ENCODE results near the gene PKP4.

The PKP4 gene

DNA sequence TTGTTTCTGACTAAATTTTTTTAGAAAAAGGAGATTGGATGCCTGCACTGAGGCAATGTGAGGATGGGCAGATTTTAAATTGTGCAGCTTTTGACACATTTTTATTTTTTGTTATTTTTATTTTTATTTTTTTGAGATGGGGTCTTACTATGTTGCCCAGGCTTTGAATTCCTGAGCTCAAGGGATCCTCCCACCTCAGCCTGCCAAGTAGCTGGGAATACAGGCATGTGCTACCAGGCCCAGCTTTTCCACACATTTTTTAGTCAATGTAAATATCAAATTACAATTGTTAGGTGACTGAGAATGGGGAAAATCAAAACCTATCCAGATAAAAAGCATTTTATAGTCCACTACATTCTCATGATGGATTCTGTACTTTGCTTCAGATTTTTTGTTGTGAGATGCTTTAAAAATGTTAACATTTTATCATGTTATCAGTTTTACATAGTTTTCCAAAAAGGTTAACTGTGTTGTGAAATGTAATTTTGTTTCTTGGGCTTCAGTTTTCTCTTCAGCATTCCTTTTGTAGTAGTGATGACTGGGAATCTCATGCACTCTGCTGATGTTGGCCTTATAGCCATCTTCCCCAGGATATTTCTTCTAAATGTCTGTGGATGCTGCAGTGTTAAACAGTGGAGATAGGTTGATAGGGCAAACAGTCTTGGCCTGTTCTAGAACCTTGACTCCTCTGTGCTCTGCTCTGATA, 41.4 kb downstream of the PKP4 start:
- DNase-seq, result no peak

DNA sequence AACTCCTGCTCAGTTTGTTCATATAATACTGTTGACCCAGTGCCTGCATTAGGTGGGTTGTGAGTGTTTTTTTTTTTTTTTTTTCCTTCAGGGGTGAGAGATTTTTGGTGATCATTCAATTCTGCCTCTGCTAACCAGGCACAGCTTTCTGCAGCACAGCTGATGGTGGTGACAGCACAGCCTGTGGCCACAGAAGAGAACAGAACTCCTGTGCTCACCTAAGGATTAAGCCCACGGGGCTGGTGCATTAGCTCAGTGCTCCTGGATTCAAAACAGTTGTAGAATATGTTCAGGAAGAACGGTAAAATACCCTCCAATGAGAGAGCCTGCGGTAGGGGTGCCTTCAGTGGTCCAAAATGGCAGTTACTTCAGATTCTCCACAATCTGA, 42.0 kb downstream of the PKP4 start:
- no peak for DNase-seq

DNA sequence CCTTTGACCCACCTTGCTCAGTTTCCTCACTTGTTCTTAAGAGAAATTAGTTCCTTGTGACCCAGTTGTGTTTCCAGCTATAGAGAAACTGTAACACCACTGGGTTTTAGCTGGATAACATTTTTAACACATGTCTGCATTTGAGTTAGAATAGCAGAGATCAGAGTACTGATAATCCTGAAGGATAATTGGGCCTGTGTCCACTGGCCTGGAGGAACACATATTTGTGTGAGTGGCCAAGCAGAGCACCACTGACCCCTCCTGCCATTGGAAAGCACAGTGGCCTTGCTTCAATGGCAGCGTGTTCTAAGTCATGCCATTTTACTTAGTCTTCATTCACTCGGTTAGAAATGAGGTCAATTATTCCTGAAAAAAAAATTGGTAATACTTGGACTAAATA, 42.6 kb downstream of the PKP4 start:
- no peak for DNase-seq

DNA sequence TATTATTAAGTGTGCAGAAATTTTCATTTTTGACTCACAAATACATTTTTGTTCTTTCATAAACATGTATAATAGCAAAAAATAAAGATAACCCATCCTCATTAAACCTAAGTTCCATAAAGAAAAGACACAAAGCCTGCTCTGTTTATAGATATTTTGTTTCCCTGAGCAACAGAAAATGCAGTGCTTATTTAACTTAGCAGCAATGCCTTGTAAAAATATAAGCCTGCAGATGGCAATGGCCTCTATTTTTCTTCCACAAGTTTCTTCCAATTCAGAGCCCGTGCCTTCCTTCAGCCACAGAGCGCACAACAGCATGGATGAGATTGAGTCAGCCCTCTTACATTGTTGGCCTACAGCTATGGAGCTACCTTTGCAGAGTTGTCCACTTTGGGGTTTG, 43.6 kb downstream of the PKP4 start:
- DNase-seq, result no peak

DNA sequence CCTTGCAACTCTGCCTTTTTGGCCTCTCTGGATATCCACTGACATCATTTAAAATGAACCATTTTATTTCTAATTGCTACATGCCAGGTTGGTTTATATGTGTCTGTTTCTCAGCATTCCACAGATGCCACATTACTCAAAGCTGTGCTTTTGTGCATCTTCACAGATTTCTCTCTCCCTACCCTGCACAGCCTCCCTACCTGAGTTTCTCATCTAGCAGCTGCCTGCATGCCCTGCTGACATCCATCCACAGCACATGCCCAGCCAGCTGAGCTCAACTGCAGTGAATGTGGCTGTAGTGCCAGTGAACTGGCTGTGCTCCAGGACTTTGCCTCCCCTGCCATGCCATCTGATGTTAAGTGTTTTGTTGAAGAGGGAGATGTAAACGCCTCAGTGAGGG, 44.5 kb downstream of the PKP4 start:
- DNase-seq, result no peak

DNA sequence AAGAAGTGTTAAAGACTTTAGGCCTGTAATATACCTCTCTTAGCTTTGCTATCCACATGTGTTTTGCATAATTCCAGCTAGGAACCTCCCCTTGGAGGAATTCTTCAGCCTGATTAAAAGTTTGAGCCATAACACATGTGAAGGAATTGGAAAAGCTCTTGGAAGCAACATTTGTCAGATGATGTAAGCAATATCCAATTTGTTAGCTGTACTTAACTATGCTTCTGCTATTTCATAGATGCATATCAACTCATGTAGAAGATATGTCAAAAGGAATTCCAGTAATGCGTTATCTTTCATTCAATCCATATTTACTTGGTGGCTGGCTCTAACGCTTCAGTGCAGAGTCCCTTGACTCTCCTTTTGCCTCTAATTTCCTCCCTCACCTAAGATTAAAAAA, 46.2 kb downstream of the PKP4 start:
- no peak for DNase-seq

DNA sequence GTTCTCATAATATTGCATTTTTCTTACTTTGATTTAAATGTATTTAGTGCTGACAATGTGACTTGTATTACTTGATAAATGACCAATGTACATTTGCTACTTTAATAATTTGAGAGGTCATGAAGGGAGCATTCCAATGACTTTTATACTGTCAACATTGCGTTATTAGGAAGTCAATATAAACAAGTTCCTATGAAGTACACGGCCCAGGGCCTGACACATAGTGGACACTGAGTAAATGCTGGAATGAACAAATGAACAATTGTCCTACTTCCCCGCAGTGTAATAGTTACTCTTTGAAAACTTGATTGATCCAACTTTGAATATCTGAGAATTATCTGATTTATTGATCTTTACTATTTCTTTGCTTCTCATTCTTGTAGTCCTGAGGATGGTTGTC, 47.3 kb downstream of the PKP4 start:
- DNase-seq, result no peak

DNA sequence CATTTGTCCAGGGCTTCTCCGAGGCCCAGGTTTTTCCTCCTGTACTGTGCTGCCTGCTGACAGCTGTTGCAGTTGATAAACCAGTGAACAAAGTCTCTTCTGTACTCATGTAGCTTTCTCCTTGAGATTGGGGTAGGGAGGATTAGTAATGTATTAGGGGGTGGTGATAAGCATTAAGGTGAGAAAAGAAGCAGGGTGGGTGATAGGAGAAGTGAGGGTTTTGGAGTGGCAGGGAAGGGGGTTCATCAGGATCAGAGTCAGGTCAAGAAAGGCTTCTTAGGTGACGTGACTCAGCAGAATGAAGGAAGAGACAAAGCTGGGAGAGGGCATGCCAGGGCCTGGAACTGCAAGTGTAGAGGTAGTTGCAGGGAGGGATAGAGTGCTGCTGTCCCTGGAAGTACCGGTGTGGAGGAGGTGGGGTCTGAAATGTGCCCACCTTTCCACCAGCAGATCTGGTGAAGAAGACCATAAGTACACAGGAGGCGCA, 48.7 kb downstream of the PKP4 start:
- DNase-seq, result no peak

DNA sequence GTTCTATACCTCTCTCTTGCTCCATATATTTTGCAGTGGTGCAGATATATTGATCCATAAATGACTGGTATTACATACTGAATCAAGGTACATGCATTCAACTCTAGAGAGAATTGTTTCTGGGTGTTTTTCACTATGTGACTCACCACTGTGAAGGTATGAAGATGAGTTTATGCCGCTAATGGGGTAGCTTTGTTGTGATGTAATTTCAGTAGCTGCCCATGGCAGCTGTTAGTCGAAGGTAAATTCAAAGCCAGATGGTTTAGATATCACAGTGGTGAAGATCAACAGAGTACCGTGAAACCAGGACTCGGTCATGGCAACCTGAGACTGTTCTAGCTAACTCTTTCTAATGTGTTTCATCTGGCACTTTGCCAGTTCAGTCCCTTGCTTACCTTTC, 50.4 kb downstream of the PKP4 start:
- DNase-seq, result no peak

DNA sequence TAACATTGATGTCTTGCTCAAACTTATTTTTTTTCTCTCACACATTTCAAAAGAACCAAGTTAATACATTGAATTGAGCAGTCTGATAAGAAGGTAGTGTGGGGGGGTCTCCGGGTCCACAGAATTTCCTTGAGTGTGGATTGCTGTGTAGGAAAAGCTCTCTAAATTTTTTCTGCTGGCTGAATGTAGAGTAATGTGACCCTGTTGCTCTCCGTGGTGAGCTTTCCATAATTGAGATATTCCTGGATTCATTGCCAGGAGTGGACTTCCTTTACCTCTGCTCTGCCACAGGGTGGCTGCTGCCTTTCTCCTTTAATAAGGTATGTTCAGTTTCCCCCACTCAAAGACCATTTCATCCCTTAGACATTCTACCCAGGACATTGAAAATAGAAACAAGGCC, 50.9 kb downstream of the PKP4 start:
- no peak for DNase-seq

DNA sequence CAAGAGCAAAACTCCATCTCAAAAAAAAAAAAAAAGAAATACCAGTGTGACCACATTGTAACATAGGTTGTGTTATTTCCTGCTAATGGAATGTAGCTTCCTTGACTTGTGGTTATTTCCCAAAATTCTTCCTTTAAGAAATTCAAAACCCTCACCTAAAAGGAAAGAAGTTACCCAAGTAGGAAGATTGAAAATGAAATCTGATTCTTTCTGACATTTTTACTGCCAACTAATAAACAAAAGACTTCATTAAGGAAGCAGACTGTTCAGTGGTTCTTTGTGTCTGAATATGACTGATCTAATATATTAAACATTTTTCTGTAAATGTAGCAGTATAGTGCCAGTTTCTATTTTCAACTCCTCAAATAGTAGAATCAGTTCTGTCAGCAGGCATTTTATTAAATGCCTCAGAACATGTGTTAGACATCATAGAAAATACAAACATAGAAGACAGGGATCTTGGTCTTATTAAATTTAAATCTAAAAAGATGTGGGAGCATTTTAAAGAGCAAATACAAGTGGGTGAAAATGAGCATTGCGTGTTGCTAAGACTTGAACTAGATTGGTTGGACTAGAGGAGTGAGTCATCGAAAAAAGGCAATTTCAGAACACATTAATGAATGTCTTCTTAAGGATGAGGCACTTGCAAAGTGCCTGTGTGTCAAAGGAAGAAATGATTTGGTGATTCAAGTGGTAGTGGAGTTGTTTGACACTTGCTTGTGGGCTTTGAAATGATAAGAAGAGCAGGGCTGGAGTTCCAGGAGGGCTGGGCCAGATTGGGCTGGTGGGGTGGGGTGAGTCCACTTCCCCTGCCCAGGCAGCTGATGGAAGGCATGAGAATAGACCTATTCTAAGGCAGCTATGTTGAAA, 53.4 kb downstream of the PKP4 start:
- DNase-seq, result no peak

DNA sequence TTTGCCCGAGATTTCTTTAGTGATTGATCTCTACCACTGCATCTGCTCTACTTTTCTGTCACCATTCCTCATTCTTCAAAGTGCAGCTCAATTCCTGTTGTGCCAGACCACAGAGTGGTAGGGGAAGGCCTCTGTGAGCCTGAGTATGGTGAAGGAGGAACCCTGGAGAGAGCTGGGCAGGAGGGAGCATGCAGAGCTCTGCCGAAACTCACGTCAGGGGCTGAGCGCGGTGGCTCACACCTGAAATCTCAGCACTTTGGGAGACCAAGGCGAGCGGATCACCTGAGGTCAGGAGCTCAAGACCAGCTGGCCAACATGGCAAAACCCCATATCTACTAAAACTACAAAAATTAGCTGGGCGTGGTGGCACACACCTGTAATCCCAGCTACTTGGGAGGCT, 54.1 kb downstream of the PKP4 start:
- no peak for DNase-seq

DNA sequence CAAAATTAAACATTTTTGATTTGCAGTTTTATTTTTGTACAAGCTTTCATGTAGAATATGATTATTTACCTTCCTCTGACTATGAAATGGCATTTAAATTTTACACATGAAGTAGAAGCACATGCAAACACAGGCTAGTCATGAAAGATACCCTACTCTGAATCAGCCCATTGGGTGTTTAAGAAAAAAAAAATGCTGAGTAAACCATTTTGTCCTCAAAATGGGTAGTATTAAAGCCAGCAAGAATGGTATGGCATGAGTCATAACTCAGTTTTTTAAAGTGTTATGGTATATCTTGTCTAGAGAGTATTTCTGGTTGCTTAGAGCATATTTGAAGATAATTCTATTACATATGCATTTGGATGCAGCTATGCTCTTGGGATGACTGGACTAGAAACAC, 55.0 kb downstream of the PKP4 start:
- no peak for DNase-seq

DNA sequence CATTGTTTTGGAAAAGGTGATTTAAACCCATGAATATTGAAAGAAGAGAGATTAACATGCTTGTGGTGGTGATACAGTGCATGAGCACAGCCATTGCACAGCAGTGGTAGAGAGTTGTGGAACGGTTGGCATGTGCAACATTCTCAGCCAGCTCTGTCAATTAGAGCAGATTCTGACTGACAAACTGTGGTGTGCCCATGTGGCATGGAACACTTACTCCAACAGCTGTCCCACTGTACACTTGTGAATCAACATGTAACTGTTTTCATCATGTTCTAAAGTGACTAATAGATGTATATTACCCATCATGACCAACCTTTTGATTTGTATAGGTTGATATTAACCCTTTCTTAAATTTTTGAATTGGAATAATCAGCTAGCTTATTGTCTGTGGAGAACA, 55.6 kb downstream of the PKP4 start:
- DNase-seq, result no peak

DNA sequence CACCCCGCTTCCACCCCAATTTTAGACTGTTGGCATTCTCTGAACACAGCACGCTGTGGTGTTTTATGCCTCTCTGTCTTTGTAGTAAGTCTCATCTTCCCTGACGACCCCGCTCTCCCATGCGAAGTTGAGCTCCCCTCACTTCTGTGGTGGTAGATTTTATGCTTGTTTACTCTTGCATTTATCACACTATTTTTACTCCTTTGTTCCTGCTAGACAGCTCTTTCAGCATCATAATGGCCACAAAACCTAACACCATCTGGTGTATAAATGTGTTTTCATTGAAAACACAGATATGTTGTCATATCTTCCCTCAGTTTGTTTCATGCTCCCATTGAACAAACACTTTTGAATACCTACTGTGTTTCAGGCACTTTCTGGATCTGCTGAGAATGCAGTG, 57.1 kb downstream of the PKP4 start:
- no peak for DNase-seq

DNA sequence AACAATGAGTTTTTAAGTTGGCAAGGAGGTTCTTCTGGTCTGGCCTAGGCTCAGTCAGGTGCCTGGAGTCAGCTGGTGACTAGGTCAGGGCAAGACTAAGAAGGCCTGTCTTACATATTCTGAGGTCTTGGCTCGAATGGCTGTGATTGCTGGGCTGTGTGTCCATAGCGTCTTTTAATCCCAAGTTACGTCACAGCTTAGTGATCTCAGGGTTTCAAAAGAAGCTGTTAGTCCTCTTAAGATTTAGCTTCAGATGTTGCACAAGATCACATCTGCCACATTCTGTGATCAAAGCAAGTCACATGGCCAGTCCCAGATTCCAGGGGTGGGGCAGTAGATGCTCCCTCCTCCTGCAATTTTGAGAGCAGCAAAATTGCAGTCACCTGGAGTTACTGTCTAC, 61.3 kb downstream of the PKP4 start:
- DNase-seq, result no peak

DNA sequence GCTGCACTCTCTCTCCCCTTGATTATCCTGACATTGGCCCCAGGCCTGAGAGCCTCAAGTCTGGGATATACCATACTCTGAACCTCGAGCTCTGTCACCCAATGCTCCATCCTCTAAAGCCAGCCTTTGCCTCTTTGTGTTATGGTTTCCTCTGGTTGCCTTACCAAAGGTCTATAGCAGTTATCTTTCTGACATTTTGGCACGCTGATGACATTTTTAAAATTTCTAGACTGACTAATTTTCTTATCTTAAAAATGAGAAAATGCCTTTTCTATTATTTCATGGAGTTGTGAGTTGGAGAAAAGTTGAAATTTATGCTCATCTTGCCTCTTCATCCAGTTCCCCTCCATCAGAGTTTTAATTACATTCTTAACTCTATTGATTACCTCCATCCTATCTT, 62.7 kb downstream of the PKP4 start:
- DNase-seq, result no peak

DNA sequence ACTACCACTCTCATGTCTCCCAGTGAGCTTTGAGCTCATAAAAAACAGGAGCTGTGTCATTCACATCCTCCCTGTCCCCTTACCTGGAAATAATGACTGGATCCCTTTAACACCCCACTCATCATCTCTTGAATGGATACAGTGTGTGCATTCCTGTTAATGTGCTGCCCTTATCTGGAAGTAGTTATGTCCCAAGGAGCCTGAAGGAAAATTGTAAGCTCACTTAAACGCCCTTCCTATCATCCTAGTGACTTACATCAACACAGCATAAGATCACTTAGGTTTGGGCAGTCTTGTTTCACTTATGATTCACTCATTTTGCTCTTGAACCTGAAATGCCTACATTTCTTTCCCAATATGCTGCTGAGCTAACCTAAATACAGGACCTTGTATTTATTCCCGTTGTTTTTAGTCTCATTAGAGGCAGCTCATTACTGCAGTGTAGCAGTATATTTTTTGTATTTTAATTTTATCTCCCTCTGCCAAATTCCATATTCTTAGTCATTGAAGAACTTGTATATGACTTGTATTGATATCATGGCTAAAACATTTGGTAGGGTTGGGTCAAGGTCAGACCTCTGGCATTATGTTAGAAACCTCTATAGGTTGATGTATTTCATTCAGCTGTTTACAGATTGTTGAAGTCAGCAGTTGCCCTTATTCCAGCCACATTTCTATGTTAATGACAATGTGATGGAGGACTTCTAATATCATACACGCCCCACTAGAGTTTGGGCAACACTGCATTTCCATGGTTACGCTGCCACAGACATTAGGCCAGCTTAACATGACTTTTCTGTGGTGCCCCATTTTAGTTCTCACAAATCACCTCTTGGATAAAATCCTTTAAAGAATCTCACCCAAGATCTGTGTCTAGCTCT, 72.9 kb downstream of the PKP4 start:
- DNase-seq, result no peak

DNA sequence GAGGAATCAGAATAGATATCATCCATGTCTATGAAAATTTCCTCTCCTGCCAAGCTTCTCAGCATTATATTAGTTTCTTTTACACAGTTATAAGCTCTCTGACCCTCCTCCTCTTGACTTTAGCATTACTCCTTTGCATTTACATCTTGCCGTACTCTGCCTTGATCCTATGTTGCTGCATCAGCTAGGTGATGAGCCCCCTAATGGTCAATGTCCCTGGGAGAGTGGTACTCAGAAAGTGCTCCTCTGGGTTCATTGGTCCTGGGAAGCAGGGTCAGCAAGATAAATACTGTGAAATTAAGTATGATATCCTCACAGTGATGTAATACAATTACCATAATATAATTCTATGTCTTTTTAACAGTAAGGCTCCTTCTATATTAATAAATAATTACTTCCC, 74.1 kb downstream of the PKP4 start:
- no peak for DNase-seq

DNA sequence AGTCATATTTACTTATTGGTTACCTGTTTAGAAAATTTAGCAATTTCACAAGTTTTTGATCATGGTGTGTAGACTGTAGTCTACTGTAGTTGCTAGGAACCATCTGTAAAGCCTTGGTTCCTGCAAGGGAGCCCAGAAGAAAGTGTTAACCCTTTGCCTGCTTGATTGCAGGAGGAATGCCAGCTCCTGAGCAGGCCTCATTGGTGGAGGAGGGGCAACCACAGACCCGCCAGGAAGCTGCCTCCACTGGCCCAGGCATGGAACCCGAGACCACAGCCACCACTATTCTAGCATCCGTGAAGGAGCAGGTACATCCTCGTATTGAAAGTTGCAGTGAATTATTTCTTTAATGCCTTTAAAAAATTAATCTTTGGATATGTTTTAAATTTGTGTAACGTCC, 76.3 kb downstream of the PKP4 start:
- DNase-seq, result no peak

DNA sequence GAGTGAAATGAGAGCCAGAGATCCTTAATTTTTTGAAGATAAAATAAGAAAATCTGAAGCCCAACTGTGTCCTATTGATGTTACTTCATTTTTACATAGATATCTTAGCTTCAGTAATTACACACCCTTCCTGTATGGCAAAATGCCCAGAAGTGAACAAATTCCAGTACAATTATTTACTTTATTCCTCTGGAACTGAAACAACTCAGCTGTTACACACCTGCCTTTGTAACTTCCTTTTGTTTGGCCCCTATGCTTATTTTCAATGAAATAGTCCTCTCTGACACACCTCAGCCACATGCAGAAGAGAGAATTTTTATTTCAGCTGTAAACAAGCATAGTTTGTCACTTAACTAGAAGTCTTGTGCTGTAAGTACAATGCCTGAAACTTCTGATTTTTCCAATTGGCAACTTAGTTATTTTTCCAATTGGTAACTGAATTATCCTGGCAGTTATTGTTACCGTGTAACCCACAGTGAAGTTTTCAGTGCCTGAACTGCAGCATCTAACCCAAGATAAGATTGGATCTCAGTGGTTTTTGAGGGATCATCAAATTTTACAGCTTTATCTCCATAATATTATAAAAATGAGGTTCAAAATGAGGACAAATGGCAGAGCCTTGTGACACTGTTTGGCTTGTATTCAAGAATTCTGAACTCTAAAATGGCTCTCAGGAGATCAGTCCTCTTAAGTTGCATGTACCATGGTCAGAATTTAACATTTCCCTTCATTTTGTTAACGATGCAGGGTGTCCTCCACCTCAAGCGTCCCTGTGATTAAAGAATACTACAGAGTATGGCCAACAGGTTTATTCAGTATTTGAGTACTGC, 82.6 kb downstream of the PKP4 start:
- DNase-seq, result no peak

DNA sequence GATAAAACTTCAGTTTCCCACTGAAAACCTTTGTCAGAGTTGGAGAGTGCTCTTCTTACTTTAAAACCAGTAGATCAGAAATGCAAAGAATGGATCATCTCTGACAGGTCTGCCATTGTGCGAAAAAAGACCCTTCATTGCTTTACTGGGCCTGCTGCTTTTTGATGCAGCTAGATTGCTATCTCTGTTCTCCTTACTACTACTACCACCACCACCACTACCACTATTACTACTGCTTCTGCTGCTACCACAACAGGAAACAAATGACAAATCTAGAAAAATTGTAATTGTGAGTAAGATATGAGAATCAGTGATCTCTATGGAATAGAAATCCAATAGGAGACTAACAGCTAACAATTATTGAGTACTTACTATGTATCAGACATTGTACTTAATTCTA, 85.8 kb downstream of the PKP4 start:
- no peak for DNase-seq

DNA sequence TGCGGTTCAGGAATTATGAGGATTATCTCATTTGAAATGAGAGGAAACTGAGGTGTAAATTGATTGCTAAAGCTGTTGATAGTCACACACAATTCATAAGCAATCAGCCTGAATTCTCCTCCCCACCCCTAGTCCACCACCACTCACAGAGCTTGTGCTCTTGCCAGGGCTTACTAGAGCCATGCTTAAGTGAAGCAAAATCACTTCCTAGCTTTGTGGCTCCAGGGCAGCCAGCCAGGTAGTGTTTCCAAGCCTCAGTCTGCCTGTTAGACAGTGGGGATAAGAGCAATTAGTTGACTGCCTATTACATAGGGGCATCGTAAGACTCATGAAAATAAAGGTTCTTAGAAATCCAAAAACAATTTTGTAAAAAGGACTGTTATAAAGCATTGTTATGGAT, 87.2 kb downstream of the PKP4 start:
- no peak for DNase-seq
